Lung (tissue), 12 donors: ENCODE measurements around the gene CD48. TPM values are rescaled to one million over a fixed set of nuclear protein-coding genes. Genes with fewer than 3 reads are reported as not detected.
A peak's percentile ranks its signal among the peaks of the same experiment; 100 is the strongest.

Source experiments
- ATAC-seq: fragments of 200-7000 bp; cut with Tn5 transposase; one replicate; pipeline ENCODE4 v1.9.1; 2020; ENCODE audit warnings: moderate number of reproducible peaks; ENCODE audit not compliant: insufficient read depth, low FRiP score
- DNase-seq, 3 donors: peaks; one replicate each; pipeline ENCODE4 v3.0.0-alpha.2; 2013 to 2017
- H3K27ac ChIP-seq, 2 donors: one replicate each; pipeline ENCODE4 v1.5.1; 2013; ENCODE audit warnings: mild to moderate bottlenecking in 2 of 2, moderate library complexity in 2 of 2, control low read depth in 1 of 2, inconsistent platforms in 1 of 2, low read depth in 1 of 2, low read length in 1 of 2
- H3K27me3 ChIP-seq, 3 donors: one replicate each; pipeline ENCODE4 v1.5.1; 2013; ENCODE audit warnings: low read length in 2 of 3; ENCODE audit not compliant: control insufficient read depth in 3 of 3, insufficient read depth in 3 of 3
- H3K36me3 ChIP-seq, 4 donors: one replicate each; pipeline ENCODE4 v1.5.1; 2013; ENCODE audit warnings: low read length in 4 of 4, mild to moderate bottlenecking in 1 of 4, moderate library complexity in 1 of 4; ENCODE audit not compliant: control insufficient read depth in 4 of 4, insufficient read depth in 4 of 4
- H3K4me1 ChIP-seq, 5 donors: one replicate each; pipeline ENCODE4 v1.5.1; 2013; ENCODE audit warnings: low read length in 5 of 5, mild to moderate bottlenecking in 2 of 5, moderate library complexity in 1 of 5; ENCODE audit not compliant: control insufficient read depth in 5 of 5, insufficient read depth in 5 of 5
- H3K4me3 ChIP-seq: one replicate; pipeline ENCODE4 v1.5.1; 2013; ENCODE audit warnings: mild to moderate bottlenecking, control low read depth, moderate library complexity
- H3K9ac ChIP-seq, 2 donors: one replicate each; pipeline ENCODE4 v1.5.1; 2013; ENCODE audit warnings: low read length in 2 of 2, control low read depth in 1 of 2; ENCODE audit not compliant: insufficient read depth in 1 of 2
- H3K9me3 ChIP-seq, 4 donors: one replicate each; pipeline ENCODE4 v1.5.1; 2013; ENCODE audit warnings: low read length in 3 of 4, mild to moderate bottlenecking in 1 of 4, moderate library complexity in 1 of 4; ENCODE audit not compliant: control insufficient read depth in 4 of 4, insufficient read depth in 3 of 4
- CTCF ChIP-seq: IDR thresholded peaks from 2 replicates; pipeline ENCODE4 v1.5.1; 2012; ENCODE audit warnings: mild to moderate bottlenecking; ENCODE audit errors: control extremely low read depth, extremely low read depth
- WGBS, 2 donors: extraction: QIAGEN DNeasy Blood & Tissue Kit; methylation state at CpG; one replicate each; pipeline ENCODE4 v1.1.7; 2013; 5-methylcytosine and 5-hydroxymethylcytosine counted together
- polyA plus RNA-seq, 2 donors: library from polyadenylated mRNA; stranded (reverse); fragments of 200-250 nt; gene quantifications; one replicate each; pipeline ENCODE4 v1.2.1, GENCODE V29; 2013
- total RNA-seq, 2 donors: library from RNA; depleted of rRNA in 1 of 2; stranded (reverse); fragments of >200 nt in 1 of 2; gene quantifications; one replicate each; pipeline ENCODE4 v1.2.1, GENCODE V29; 2014 to 2021
- donor health status: control.
- donor health status: control.
- donor health status: Bipolar disorder and iron deficiency.
- donor health status: healthy.
- donor health status: DM: yes; HTN: yes; CAD: no.

The CD48 gene
- total and polyA plus RNA-seq, 4 donors = 16.4 to 126 (median 25.6) TPM

- Histone ChIP-seq H3K4me1 (peaks cover 0 to 11% (median 2%) of the 10 kb centered on the region in 5 donors), H3K9ac (peak overlapping the region in 1 of 2 donors; percentile 19), H3K27me3 (peaks cover 0 to 2% (median 0%) of the 10 kb centered on the region in 3 donors), H3K27ac (no peak overlapping the region), H3K4me3 (no peak overlapping the region), H3K9me3 (no peaks in the 10 kb centered on the region), H3K36me3 (no peaks in the 10 kb centered on the region)
- ATAC-seq (no peak), DNase-seq (peak in 2 of 3 donors; percentile 16 to 28)
- WGBS, 2 donors = 60 to 73% methylated on average over 9 of the region's 9 CpGs
- TF ChIP-seq CTCF = no peak
Observed at GRCh38 chr1:160630523-160631451, 80.8 kb downstream of the CD48 start.

DNA sequence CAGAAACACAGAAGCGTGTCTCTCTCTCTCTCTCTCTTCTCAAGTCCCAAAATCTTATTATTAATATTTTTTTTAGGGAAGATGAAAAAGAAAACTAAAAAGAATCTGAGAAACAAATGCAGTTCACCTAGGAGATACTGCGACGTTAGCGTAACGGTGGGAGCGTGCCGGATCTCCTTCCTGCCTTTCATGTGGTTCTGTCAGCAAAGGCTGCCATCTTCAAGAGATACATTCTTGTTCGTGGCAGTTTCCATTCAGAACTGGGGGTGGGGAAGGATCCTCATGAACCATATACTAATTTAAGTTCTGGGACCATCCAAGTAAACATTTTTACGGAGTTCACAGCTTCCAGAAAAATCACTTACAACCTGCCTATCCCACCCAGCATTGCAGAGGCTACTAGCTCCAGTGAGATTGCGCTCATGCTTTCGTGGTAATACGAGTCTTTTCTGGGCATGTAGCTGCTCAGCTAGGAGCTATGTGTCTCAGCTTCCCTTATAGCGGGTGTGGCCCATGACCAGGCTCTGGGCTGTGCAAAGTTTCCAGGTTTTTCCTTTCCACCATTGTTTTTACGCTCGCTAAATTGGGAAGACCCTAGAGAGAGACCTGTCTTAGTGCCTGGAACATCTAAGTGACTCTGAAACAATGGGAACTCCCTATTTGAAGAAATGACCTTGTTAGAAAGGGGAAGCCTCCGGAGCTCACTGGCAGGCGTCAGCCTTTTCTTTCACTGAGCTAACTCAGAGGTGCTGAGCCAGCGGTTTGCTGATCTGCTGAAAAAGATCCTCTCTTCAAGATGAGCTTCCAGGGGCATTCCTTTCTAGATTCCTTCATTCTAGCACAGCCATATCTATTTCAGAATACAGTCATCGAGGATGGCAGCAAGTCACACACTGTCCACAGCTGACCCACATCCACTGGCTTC is 82.1 kb downstream of the CD48 start:
- H3K9ac ChIP-seq = no peak overlapping the region
- no peaks in the 10 kb centered on the region for H3K9me3 ChIP-seq
- H3K27me3 ChIP-seq = peaks cover 0 to 2% (median 0%) of the 10 kb centered on the region in 3 donors
- no peak overlapping the region for H3K27ac ChIP-seq
- H3K36me3 ChIP-seq = no peaks in the 10 kb centered on the region
- WGBS, 2 donors = 60 to 66% methylated on average over 19 of the region's 19 CpGs
- ATAC-seq = peak; percentile 27
- peak in 2 of 3 donors; percentile 16 to 30 for DNase-seq
- TF ChIP-seq CTCF = no peak
- H3K4me3 ChIP-seq = no peak overlapping the region
- H3K4me1 ChIP-seq = peaks cover 0 to 11% (median 2%) of the 10 kb centered on the region in 5 donors

DNA sequence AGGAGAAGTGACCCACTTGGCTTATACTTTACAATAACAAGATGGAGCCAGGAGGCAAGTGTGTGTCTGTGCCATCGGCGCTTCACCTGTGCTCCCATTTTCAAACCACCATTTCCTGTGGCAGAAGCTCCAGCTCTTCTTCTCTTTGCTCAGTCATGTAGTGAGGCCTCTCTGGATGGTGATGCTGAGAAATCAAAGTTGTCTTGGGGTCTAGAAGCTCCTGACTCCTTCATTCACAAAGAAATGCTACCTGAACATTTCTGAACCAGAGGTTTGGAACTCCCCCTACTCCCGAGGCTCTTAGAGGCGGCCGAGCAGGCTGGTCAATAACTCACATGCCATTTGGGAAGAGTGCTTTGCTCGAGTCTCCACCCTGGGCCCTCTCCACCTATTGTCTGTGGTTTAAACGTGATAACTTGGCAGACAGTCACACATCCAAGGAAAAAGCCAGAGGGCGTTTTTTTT is 82.8 kb downstream of the CD48 start:
- Histone ChIP-seq H3K4me1 (peaks cover 0 to 11% (median 0%) of the 10 kb centered on the region in 5 donors), H3K36me3 (no peaks in the 10 kb centered on the region), H3K27me3 (peaks cover 0 to 2% (median 0%) of the 10 kb centered on the region in 3 donors), H3K4me3 (no peak overlapping the region), H3K9ac (no peak overlapping the region), H3K9me3 (no peaks in the 10 kb centered on the region), H3K27ac (no peak overlapping the region)
- DNase-seq (no peak), ATAC-seq (no peak)
- TF ChIP-seq CTCF = no peak
- 75 to 80% methylated on average over 8 of the region's 8 CpGs for WGBS, 2 donors

Other genes starting within 250 kb of the CD48 start
- gene SLAMF6, start 188.6 kb downstream of the CD48 start, total RNA-seq = 1 to 10 TPM; 1.9 to 2.4 TPM
- 1 to 10 TPM in 1 of 2 donors, under 1 TPM in 1; 0.73 to 2.4 TPM for gene SLAMF6, start 188.6 kb downstream of the CD48 start, polyA plus RNA-seq
- gene CD84, start 132.3 kb downstream of the CD48 start, total RNA-seq = 10 to 100 TPM; 10.8 to 18.8 TPM
- 10 to 100 TPM in 1 of 2 donors, 1 to 10 TPM in 1; 1.9 to 10.7 TPM for gene CD84, start 132.3 kb downstream of the CD48 start, polyA plus RNA-seq
- 1 to 10 TPM in 1 of 2 donors, under 1 TPM in 1; 0.95 to 2.0 TPM for gene SLAMF1, start 64.8 kb downstream of the CD48 start, total RNA-seq
- 10 to 100 TPM in 1 of 2 donors, under 1 TPM in 1; 0.39 to 27.0 TPM for gene SLAMF1, start 64.8 kb downstream of the CD48 start, polyA plus RNA-seq
- gene SLAMF7, start 27.4 kb upstream of the CD48 start, total RNA-seq = 10 to 100 TPM in 1 of 2 donors, 1 to 10 TPM in 1; 8.6 to 11.5 TPM
- 10 to 100 TPM in 1 of 2 donors, 1 to 10 TPM in 1; 4.6 to 69.4 TPM for gene SLAMF7, start 27.4 kb upstream of the CD48 start, polyA plus RNA-seq
- gene LY9, start 84.4 kb upstream of the CD48 start, total RNA-seq = 1 to 10 TPM; 1.3 to 3.4 TPM
- gene LY9, start 84.4 kb upstream of the CD48 start, polyA plus RNA-seq = 1 to 10 TPM in 1 of 2 donors, under 1 TPM in 1; 0.94 to 1.5 TPM
- gene CD244, start 151.1 kb upstream of the CD48 start, total RNA-seq = 1 to 10 TPM; 1.5 to 3.2 TPM
- 1 to 10 TPM in 1 of 2 donors, under 1 TPM in 1; 0.57 to 3.1 TPM for gene CD244, start 151.1 kb upstream of the CD48 start, polyA plus RNA-seq
- 1 to 10 TPM; 1.6 to 3.3 TPM for gene ITLN1, start 173.4 kb upstream of the CD48 start, total RNA-seq
- 100 to 1,000 TPM in 1 of 2 donors, under 1 TPM in 1; 0.86 to 110 TPM for gene ITLN1, start 173.4 kb upstream of the CD48 start, polyA plus RNA-seq
- 10 to 100 TPM in 1 of 2 donors, 1 to 10 TPM in 1; 1.6 to 13.8 TPM for gene ITLN2, start 243.0 kb upstream of the CD48 start, total RNA-seq
- gene ITLN2, start 243.0 kb upstream of the CD48 start, polyA plus RNA-seq = 10 to 100 TPM in 1 of 2 donors, 1 to 10 TPM in 1; 9.0 to 23.7 TPM